Islet of Langerhans (tissue), 1 donor: ENCODE results near the gene LMCD1.

ENCODE experiments used
- FAIRE-seq: peaks from one replicate; lab custom pipeline; 2011; peaks lifted over from hg19 to GRCh38; lab: Jason Lieb, UNC

LMCD1 gene

GRCh38 chr3:8484409-8485140 lies 17.0 kb upstream of the LMCD1 start:
- FAIRE-seq = no peak

- FAIRE-seq = no peak
These were observed 16.3 kb upstream of the LMCD1 start for GRCh38 chr3:8485141-8485870.

GRCh38 chr3:8485943-8486342 lies 15.7 kb upstream of the LMCD1 start:
- FAIRE-seq = no peak

- no peak for FAIRE-seq
These were observed 15.2 kb upstream of the LMCD1 start for GRCh38 chr3:8486434-8486833.

GRCh38 chr3:8486936-8487335 lies 14.7 kb upstream of the LMCD1 start:
- no peak for FAIRE-seq

- FAIRE-seq = no peak
These were observed 13.2 kb upstream of the LMCD1 start for GRCh38 chr3:8488411-8488810.

GRCh38 chr3:8488877-8489276 lies 12.7 kb upstream of the LMCD1 start:
- FAIRE-seq = no peak

- no peak for FAIRE-seq
These were observed 12.3 kb upstream of the LMCD1 start for GRCh38 chr3:8489278-8489792.

- no peak for FAIRE-seq
These were observed 11.5 kb upstream of the LMCD1 start for GRCh38 chr3:8490079-8490552.

- no peak for FAIRE-seq
These were observed 10.1 kb upstream of the LMCD1 start for GRCh38 chr3:8491271-8492144.

- no peak for FAIRE-seq
These were observed 8.7 kb upstream of the LMCD1 start for GRCh38 chr3:8492744-8493511.

GRCh38 chr3:8493744-8494143 lies 7.9 kb upstream of the LMCD1 start:
- FAIRE-seq = no peak

GRCh38 chr3:8494327-8494726 lies 7.3 kb upstream of the LMCD1 start:
- FAIRE-seq = no peak

GRCh38 chr3:8497582-8497981 lies 4.0 kb upstream of the LMCD1 start:
- FAIRE-seq = no peak

- no peak for FAIRE-seq
These were observed 2.4 kb upstream of the LMCD1 start for GRCh38 chr3:8499181-8499611.

- no peak for FAIRE-seq
These were observed 1.2 kb upstream of the LMCD1 start for GRCh38 chr3:8500319-8500988.

- FAIRE-seq = peak; percentile 53
These were observed 643 bp upstream of the LMCD1 start for GRCh38 chr3:8500989-8501370.

- FAIRE-seq = no peak
These were observed 1.8 kb downstream of the LMCD1 start for GRCh38 chr3:8503461-8503860.

GRCh38 chr3:8503871-8504610 lies 2.4 kb downstream of the LMCD1 start:
- FAIRE-seq = no peak

- no peak for FAIRE-seq
These were observed 3.0 kb downstream of the LMCD1 start for GRCh38 chr3:8504611-8504973.

- FAIRE-seq = no peak
These were observed 4.0 kb downstream of the LMCD1 start for GRCh38 chr3:8505621-8506020.
